ENCODE measurements around the gene IGF1R.

The IGF1R gene

GRCh38 chr15:98931004-98931403, 282.7 kb downstream of the IGF1R start:
- in situ Hi-C loops (cut with MboI; ENCODE audit: low sequenced_read_pairs): no loop called here

- in situ Hi-C loops (cut with MboI; ENCODE audit: low sequenced_read_pairs): no loop called here
Measured at GRCh38 chr15:98933406-98933805, 285.1 kb downstream of the IGF1R start.

DNA sequence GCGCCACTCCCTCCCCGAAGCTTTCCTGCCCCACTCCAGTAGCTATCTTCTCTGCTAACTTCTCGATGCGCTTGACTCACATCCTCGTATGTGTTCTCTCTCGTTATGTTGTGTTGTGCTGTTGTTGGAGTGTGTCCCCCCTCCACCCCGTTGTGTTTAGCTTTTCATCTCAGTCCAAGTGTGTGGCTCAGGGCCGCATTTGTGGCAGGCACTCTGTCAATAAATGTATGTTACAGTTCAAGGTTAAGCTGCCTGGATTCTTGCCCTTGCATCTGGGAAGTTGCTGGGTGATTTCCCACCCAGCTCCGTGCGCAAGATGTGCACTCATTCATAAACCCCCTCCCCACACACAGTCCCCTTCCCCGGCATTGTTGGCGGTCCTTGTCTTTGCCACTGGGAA, 287.4 kb downstream of the IGF1R start:
- in situ Hi-C loops (cut with MboI; ENCODE audit: low sequenced_read_pairs): no loop called here

DNA sequence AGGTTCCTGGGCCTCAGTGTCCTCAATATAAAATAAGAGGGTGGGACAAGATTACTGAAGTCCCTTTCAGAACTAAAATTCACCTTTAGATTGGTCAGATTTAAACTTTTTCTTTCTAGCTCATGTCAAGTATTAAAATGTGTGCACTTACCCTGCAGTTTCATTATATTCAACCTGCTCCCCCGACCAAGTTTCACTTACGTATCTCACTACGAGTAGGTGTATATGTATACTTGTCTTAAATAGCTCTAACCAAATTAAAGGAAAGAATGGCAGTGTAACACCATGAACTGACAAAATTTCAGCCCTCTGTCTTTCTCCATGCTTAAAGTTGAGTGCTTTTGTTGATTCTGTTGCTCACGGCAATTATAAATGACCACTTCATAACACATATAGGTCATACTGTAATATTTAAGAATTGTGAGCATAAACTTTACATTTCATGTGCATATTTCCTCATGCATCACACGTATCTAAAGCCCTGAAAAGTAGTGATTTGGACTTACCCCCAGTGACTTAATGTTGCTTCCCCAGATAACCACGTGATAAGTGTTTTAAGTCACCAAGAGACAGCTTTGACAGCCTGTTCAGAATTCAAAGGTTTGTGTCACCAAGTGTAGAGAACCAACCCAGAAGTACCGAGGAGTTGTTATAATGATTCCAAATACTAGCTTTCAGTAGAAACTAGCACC, 289.2 kb downstream of the IGF1R start:
- in situ Hi-C loops (cut with MboI; ENCODE audit: low sequenced_read_pairs): no loop called here

- in situ Hi-C loops (cut with MboI; ENCODE audit: low sequenced_read_pairs): no loop called here
Measured at GRCh38 chr15:98938105-98938417, 289.7 kb downstream of the IGF1R start.

- in situ Hi-C loops (cut with MboI; ENCODE audit: low sequenced_read_pairs): no loop called here
Measured at GRCh38 chr15:98938799-98939198, 290.5 kb downstream of the IGF1R start.

- in situ Hi-C loops (cut with MboI; ENCODE audit: low sequenced_read_pairs): no loop called here
Measured at GRCh38 chr15:98939311-98940080, 291.2 kb downstream of the IGF1R start.

DNA sequence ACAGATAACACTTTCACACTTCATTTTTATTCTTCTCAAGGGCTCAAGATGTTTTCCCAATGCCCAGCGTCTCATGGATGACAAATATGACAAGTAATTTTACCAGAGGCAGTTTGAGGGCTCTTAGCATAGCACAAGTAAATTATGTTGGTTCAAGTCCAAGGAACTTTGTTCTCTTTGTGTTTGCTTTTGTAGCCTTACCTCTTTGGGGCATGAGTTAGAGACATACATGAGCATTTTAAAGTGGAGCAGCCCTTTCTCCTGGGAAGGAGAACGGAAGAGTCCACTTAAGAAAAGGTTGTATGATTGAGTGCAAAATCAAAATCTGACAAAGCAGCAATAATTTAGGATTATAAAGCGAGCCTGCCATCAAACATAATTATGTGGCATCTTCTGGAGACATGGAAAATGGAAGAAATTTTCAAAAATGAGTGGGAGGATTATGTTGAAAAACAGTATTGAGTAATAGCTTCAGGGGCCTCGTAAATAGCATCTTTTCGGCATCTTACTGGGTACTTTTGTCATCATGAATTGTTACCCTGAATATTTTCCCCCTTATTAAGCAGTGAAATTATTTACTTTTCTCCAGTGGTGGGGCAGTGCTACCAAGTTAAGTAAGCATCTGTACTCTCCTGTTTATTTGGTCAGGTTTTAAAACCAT, 293.4 kb downstream of the IGF1R start:
- in situ Hi-C loops (cut with MboI; ENCODE audit: low sequenced_read_pairs): no loop called here

- in situ Hi-C loops (cut with MboI; ENCODE audit: low sequenced_read_pairs): no loop called here
Measured at GRCh38 chr15:98942431-98942830, 294.1 kb downstream of the IGF1R start.

DNA sequence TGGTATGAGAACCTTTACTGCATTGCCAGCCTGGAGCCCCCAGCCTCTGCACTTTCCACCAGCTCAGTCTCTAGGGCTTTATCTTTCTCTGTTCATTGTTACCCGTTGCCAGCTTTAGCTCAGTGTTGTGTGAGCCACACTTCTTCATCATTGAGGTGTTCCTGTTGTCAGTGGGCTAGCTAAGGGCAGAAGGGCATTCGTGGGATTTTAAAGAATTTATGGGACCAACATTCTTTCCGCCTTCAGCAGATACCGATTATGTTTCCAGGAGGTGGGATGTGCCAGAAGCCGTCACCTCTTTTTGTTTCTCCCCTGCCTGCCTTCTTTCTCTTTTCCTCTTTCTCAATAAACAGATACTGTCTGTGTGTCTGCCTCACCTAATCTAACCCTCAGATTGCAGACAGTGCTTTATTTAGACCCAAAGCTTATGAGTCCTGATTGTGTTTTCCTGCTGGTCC, 294.7 kb downstream of the IGF1R start:
- in situ Hi-C loops (cut with MboI; ENCODE audit: low sequenced_read_pairs): no loop called here

GRCh38 chr15:98943601-98944151, 295.3 kb downstream of the IGF1R start:
- in situ Hi-C loops (cut with MboI; ENCODE audit: low sequenced_read_pairs): no loop called here

- in situ Hi-C loops (cut with MboI; ENCODE audit: low sequenced_read_pairs): no loop called here
Measured at GRCh38 chr15:98946301-98947255, 298.2 kb downstream of the IGF1R start.

- in situ Hi-C loops (cut with MboI; ENCODE audit: low sequenced_read_pairs): no loop called here
Measured at GRCh38 chr15:98948456-98948855, 300.1 kb downstream of the IGF1R start.

DNA sequence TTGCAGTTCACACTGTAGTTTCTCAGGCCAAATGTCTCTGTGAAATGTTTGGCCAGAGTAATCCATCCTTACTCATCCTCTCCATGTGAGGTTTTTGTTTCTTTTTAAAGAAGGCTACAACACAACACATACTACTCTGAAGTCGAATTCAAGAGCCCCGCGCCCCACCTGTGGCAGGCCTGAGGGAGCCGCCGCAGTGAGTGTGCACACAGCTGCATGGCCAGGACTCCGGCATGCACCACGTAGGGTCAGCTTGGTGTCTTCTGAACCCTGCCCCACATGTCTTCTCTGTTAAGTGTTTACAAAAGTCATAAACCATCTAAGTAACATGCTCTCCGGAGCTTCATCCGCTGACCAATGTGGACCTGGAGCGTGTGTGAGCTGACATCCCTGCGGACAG, 300.6 kb downstream of the IGF1R start:
- in situ Hi-C loops (cut with MboI; ENCODE audit: low sequenced_read_pairs): no loop called here

- in situ Hi-C loops (cut with MboI; ENCODE audit: low sequenced_read_pairs): no loop called here
Measured at GRCh38 chr15:98949624-98950023, 301.3 kb downstream of the IGF1R start.

GRCh38 chr15:98950248-98950647, 301.9 kb downstream of the IGF1R start:
- in situ Hi-C loops (cut with MboI; ENCODE audit: low sequenced_read_pairs): no loop called here

DNA sequence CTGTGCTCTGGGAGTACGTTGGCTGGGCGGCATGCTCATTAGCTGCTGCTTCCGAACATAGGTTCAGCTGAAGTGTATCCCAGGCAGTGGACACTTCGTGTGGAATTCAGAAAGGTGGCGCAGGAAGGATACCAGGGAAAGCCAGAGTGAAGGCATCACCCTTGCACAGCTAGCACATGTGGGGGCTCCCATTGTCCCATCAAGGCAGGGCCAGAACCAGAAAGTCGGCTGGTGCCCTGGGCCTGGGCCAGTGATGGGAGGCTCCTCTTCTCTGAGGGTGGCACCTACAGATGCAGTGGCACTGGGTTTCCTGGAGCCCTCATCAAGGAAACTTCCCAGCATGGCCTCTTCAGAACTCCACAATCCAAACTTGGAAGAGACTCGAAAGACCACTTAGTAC, 302.7 kb downstream of the IGF1R start:
- in situ Hi-C loops (cut with MboI; ENCODE audit: low sequenced_read_pairs): no loop called here

GRCh38 chr15:98951493-98952320, 303.4 kb downstream of the IGF1R start:
- in situ Hi-C loops (cut with MboI; ENCODE audit: low sequenced_read_pairs): no loop called here

- in situ Hi-C loops (cut with MboI; ENCODE audit: low sequenced_read_pairs): no loop called here
Measured at GRCh38 chr15:98952381-98952803, 304.1 kb downstream of the IGF1R start.

Measured in HL-60/S4 treated with phorbol 12-myristate 13-acetate at 8.2 ng/mL for 4 days and 3 days (cell line).